Left kidney (tissue), 2 donors: ENCODE measurements around the gene C16orf87. TPM values are rescaled to one million over a fixed set of nuclear protein-coding genes. Genes with fewer than 3 reads are reported as not detected.

Source experiments
- DNase-seq: peaks from one replicate; pipeline ENCODE4 v3.0.0-alpha.2; 2013
- polyA plus RNA-seq: library from polyadenylated mRNA; unstranded; fragments of 120-200 nt; gene quantifications from one replicate; pipeline ENCODE4 v1.2.1, GENCODE V29; 2013; ENCODE audit not compliant: insufficient read length

The C16orf87 gene
- polyA plus RNA-seq, 1 donor = 30.2 TPM

GRCh38 chr16:46757339-46758050 is 73.5 kb downstream of the C16orf87 start:
- no peak for DNase-seq

GRCh38 chr16:46756772-46757171 is 74.2 kb downstream of the C16orf87 start:
- DNase-seq = no peak

GRCh38 chr16:46753015-46753414 is 78.0 kb downstream of the C16orf87 start:
- DNase-seq = no peak

GRCh38 chr16:46751381-46751780 is 79.6 kb downstream of the C16orf87 start:
- no peak for DNase-seq

GRCh38 chr16:46748775-46749705 is 81.9 kb downstream of the C16orf87 start:
- DNase-seq = no peak

- no peak for DNase-seq
Measured at GRCh38 chr16:46747777-46748651, 83.0 kb downstream of the C16orf87 start, which contains the start of gene MYLK3. MYLK3 (minus strand) TSS chr16:46748344; CDS start chr16:46748193, 151 bp downstream.

GRCh38 chr16:46746821-46747776 is 83.9 kb downstream of the C16orf87 start:
- no peak for DNase-seq

Other genes with a start within 250 kb of the C16orf87 start
- 14.8 TPM for gene SHCBP1, start 209.8 kb downstream of the C16orf87 start, polyA plus RNA-seq
- gene VPS35, start 142.0 kb downstream of the C16orf87 start, polyA plus RNA-seq = 164 TPM
- 45.2 TPM for gene ORC6, start 141.5 kb downstream of the C16orf87 start, polyA plus RNA-seq
- gene MYLK3, start 82.8 kb downstream of the C16orf87 start, polyA plus RNA-seq = 1.7 TPM
- 34.3 TPM for gene GPT2, start 53.2 kb upstream of the C16orf87 start, polyA plus RNA-seq
- 88.2 TPM for gene DNAJA2, start 142.5 kb upstream of the C16orf87 start, polyA plus RNA-seq